MCF 10A (cell line): ENCODE data around the gene SLAMF1. TPM values are rescaled to one million over a fixed set of nuclear protein-coding genes. Genes with fewer than 3 reads are reported as not detected.

Source experiments
- BruUV-seq: library from RNA; stranded (reverse); fragments of 400-500 nt; replicated peaks from 2 replicates; lab custom pipeline; 2021; lab: Mats Ljungman, UMichigan
- CTCF ChIA-PET: fragments of 300-600 bp; sonication (Branson Sonifier 250); formaldehyde crosslinking; extraction: SDS; loops from one replicate; lab custom pipeline; 2021; ENCODE audit warnings: antibody characterized with exemption, inconsistent platforms; lab: Yijun Ruan, JAX
- POLR2A ChIA-PET: fragments of 300-600, 350-650 bp; sonication (Branson Sonifier 250); formaldehyde crosslinking; extraction: SDS; loops from one replicate; lab custom pipeline; 2020; ENCODE audit warnings: antibody characterized with exemption, inconsistent platforms; lab: Yijun Ruan, JAX
- DNase-seq: peaks from one replicate; pipeline ENCODE4 v3.0.0-alpha.2; 2018; ENCODE audit not compliant: unreplicated experiment
- H3K27ac Mint-ChIP-seq: one replicate; pipeline ENCODE4 v1.8.0; 2022; ENCODE audit warnings: mild to moderate bottlenecking, low read depth, mixed read lengths; ENCODE audit not compliant: unreplicated experiment
- H3K27me3 Mint-ChIP-seq: one replicate; pipeline ENCODE4 v1.8.0; 2022; ENCODE audit warnings: mixed read lengths; ENCODE audit not compliant: insufficient read depth, unreplicated experiment
- H3K36me3 Mint-ChIP-seq: one replicate; pipeline ENCODE4 v1.8.0; 2022; ENCODE audit warnings: mild to moderate bottlenecking, moderate library complexity, mixed read lengths; ENCODE audit not compliant: insufficient read depth, unreplicated experiment
- H3K4me1 Mint-ChIP-seq: one replicate; pipeline ENCODE4 v1.8.0; 2022; ENCODE audit warnings: mixed read lengths; ENCODE audit not compliant: insufficient read depth, unreplicated experiment
- H3K4me3 Mint-ChIP-seq: one replicate; pipeline ENCODE4 v1.8.0; 2022; ENCODE audit warnings: mild to moderate bottlenecking, moderate library complexity, mixed read lengths; ENCODE audit not compliant: unreplicated experiment
- H3K9me3 Mint-ChIP-seq: one replicate; pipeline ENCODE4 v1.8.0; 2022; ENCODE audit warnings: mixed read lengths; ENCODE audit not compliant: unreplicated experiment
- CTCF ChIP-seq: fragments of 200-600 bp; IDR thresholded peaks from one replicate; pipeline ENCODE4 v1.8.0; 2022; ENCODE audit warnings: antibody characterized with exemption, mild to moderate bottlenecking; ENCODE audit not compliant: unreplicated experiment
- intact Hi-C: fragments of 100-400 bp; cut with micrococcal nuclease; formaldehyde crosslinking; loops from 2 replicates; pipeline ENCODE4 v1.14.1; 2022
- total RNA-seq: library from RNA; stranded (reverse); gene quantifications from 2 replicates; pipeline ENCODE4 v1.2.3, GENCODE V29; 2022

The SLAMF1 gene
- total RNA-seq, 1 experiment from 2014 or later, result not detected

- H3K4me1 Mint-ChIP-seq, result no peaks in the 10 kb centered on the region
- CTCF ChIA-PET, result interaction anchor here (0.7 kb wide), 1 partner anchor 268 kb away, joined by 3 read pairs; no protein-coding TSS in a partner anchor
These were observed 76.0 kb downstream of the SLAMF1 start for GRCh38 chr1:160570840-160571239.

GRCh38 chr1:160569806-160570205 is 77.0 kb downstream of the SLAMF1 start:
- BruUV-seq, result no TSS peak
- CTCF ChIA-PET, result no interaction called here

More at GRCh38 chr1:160570840-160571239, 76.0 kb downstream of the SLAMF1 start:
- no peaks in the 10 kb centered on the region for H3K9me3 Mint-ChIP-seq
- H3K27ac Mint-ChIP-seq, result no peak overlapping the region
- H3K27me3 Mint-ChIP-seq, result peaks cover 48% of the 10 kb centered on the region
- intact Hi-C loops, result no loop called here
- POLR2A ChIA-PET, result no interaction called here
- no peaks in the 10 kb centered on the region for H3K36me3 Mint-ChIP-seq
- TF ChIP-seq CTCF, result no peak
- no TSS peak for BruUV-seq
- H3K4me3 Mint-ChIP-seq, result no peak overlapping the region
- no peak for DNase-seq

GRCh38 chr1:160567858-160568682 is 78.8 kb downstream of the SLAMF1 start:
- POLR2A ChIA-PET, result no interaction called here
- CTCF ChIA-PET, result interaction anchor here (1.0 kb wide), 1 partner anchor 28 kb away, joined by 4 read pairs; no protein-coding TSS in a partner anchor
- intact Hi-C loops, result no loop called here
- Mint-ChIP-seq H3K4me3 (no peak overlapping the region), H3K27ac (no peak overlapping the region), H3K27me3 (peaks cover 34% of the 10 kb centered on the region), H3K36me3 (no peaks in the 10 kb centered on the region), H3K4me1 (no peaks in the 10 kb centered on the region), H3K9me3 (no peaks in the 10 kb centered on the region)
- BruUV-seq, result no TSS peak
- DNase-seq, result no peak
- TF ChIP-seq CTCF, result no peak

More at GRCh38 chr1:160569806-160570205, 77.0 kb downstream of the SLAMF1 start:
- Mint-ChIP-seq H3K27ac (no peak overlapping the region), H3K4me3 (no peak overlapping the region), H3K4me1 (no peaks in the 10 kb centered on the region), H3K36me3 (no peaks in the 10 kb centered on the region), H3K9me3 (no peaks in the 10 kb centered on the region), H3K27me3 (peaks cover 42% of the 10 kb centered on the region)
- POLR2A ChIA-PET, result interaction anchor here (0.7 kb wide), 1 partner anchor 1417 kb away, joined by 3 read pairs; no protein-coding TSS in a partner anchor
- intact Hi-C loops, result no loop called here
- TF ChIP-seq CTCF, result no peak
- DNase-seq, result no peak

GRCh38 chr1:160567341-160567740 is 79.5 kb downstream of the SLAMF1 start:
- TF ChIP-seq CTCF, result no peak
- Mint-ChIP-seq H3K9me3 (no peaks in the 10 kb centered on the region), H3K27me3 (peaks cover 36% of the 10 kb centered on the region), H3K4me3 (no peak overlapping the region), H3K36me3 (no peaks in the 10 kb centered on the region), H3K4me1 (no peaks in the 10 kb centered on the region), H3K27ac (no peak overlapping the region)
- no TSS peak for BruUV-seq
- CTCF ChIA-PET, result interaction anchor here (0.6 to 1.0 kb wide), 2 partner anchors 20 to 27 kb away, joined by 3 to 4 read pairs; no protein-coding TSS in a partner anchor
- intact Hi-C loops, result no loop called here
- POLR2A ChIA-PET, result no interaction called here
- DNase-seq, result no peak
